HFFc6 (cell line): ENCODE results near the gene IST1. TPM values are rescaled to one million over a fixed set of nuclear protein-coding genes. Genes with fewer than 3 reads are reported as not detected.

Experiments
- DNase-seq: peaks from one replicate; pipeline ENCODE4 v3.0.0-alpha.2; 2018
- H3K27ac Mint-ChIP-seq: 2 replicates; pipeline ENCODE4 v1.8.0; 2020; ENCODE audit warnings: mild to moderate bottlenecking, mixed read lengths
- H3K27me3 Mint-ChIP-seq: 2 replicates; pipeline ENCODE4 v1.8.0; 2021; ENCODE audit warnings: mild to moderate bottlenecking, moderate library complexity, mixed read lengths; ENCODE audit not compliant: insufficient read depth
- H3K36me3 Mint-ChIP-seq: 2 replicates; pipeline ENCODE4 v1.8.0; 2021; ENCODE audit warnings: low read depth, mixed read lengths
- H3K4me1 Mint-ChIP-seq: 2 replicates; pipeline ENCODE4 v1.8.0; 2020; ENCODE audit warnings: low read depth, mixed read lengths
- H3K4me3 Mint-ChIP-seq: 2 replicates; pipeline ENCODE4 v1.8.0; 2020; ENCODE audit warnings: mild to moderate bottlenecking, moderate library complexity, mixed read lengths
- H3K9me3 Mint-ChIP-seq: 2 replicates; pipeline ENCODE4 v1.8.0; 2020; ENCODE audit warnings: mild to moderate bottlenecking, mixed read lengths
- CTCF ChIP-seq: fragments of 200-600 bp; sonication (generic); IDR thresholded peaks from 2 replicates; pipeline ENCODE4 v1.5.0; 2021; ENCODE audit warnings: antibody characterized with exemption, mild to moderate bottlenecking
- total RNA-seq, 6 experiments: library from RNA; stranded (reverse); fragmentation: NEBNext Ultra II Directional; extraction: Animal tissue kit (Norgen Biotek cat#: 25700); gene quantifications; 2 replicates in 1 of 6; 3 replicates in 5 of 6; pipeline ENCODE4 v1.2.3, GENCODE V29; 2021

IST1 gene
- total RNA-seq, 6 experiments from 2014 or later = 113 to 136 (median 125) TPM

- Mint-ChIP-seq H3K27ac (peak overlapping the region; percentile 52), H3K27me3 (no peaks in the 10 kb centered on the region; the same call in 1 of the 2 replicates), H3K4me3 (peak overlapping the region; percentile 84), H3K36me3 (no peaks in the 10 kb centered on the region), H3K9me3 (no peaks in the 10 kb centered on the region), H3K4me1 (peaks cover 25% of the 10 kb centered on the region)
- peak; percentile 95 for TF ChIP-seq CTCF
- peak; percentile 66 for DNase-seq
Observed at GRCh38 chr16:71882505-71883167, 12.7 kb upstream of the IST1 start.

- no peaks in the 10 kb centered on the region for H3K36me3 Mint-ChIP-seq
- no peak for DNase-seq
- H3K4me1 Mint-ChIP-seq = peaks cover 25% of the 10 kb centered on the region
- no peak for TF ChIP-seq CTCF
- peak overlapping the region; percentile 84 for H3K4me3 Mint-ChIP-seq
- H3K27me3 Mint-ChIP-seq = no peaks in the 10 kb centered on the region
- peak overlapping the region; percentile 52 for H3K27ac Mint-ChIP-seq
- no peaks in the 10 kb centered on the region for H3K9me3 Mint-ChIP-seq
Observed at GRCh38 chr16:71883168-71883848, 12.0 kb upstream of the IST1 start.

- no peaks in the 10 kb centered on the region; the same call in 1 of the 2 replicates for H3K27me3 Mint-ChIP-seq
- peaks cover 25% of the 10 kb centered on the region for H3K4me1 Mint-ChIP-seq
- peak; percentile 27 for DNase-seq
- peak; percentile 78 for TF ChIP-seq CTCF
- no peaks in the 10 kb centered on the region for H3K9me3 Mint-ChIP-seq
- peak within 1 kb of the TSS; percentile 85 for H3K27ac Mint-ChIP-seq
- H3K4me3 Mint-ChIP-seq = peak within 1 kb of the TSS; percentile 95
- no peaks in the 10 kb centered on the region for H3K36me3 Mint-ChIP-seq
Observed at GRCh38 chr16:71883849-71884638, 11.3 kb upstream of the IST1 start, which contains the start of gene ZNF821. TSS of gene ZNF821 (minus strand) at chr16:71884182. CDS start at chr16:71879946, 4,236 bp downstream.

- no peak for DNase-seq
- no peaks in the 10 kb centered on the region for H3K36me3 Mint-ChIP-seq
- peak overlapping the region; percentile 95 for H3K4me3 Mint-ChIP-seq
- TF ChIP-seq CTCF = no peak
- no peaks in the 10 kb centered on the region; the same call in 1 of the 2 replicates for H3K27me3 Mint-ChIP-seq
- H3K4me1 Mint-ChIP-seq = peaks cover 25% of the 10 kb centered on the region
- peak overlapping the region; percentile 52; the same call in 1 of the 2 replicates for H3K27ac Mint-ChIP-seq
- H3K9me3 Mint-ChIP-seq = no peaks in the 10 kb centered on the region
Observed at GRCh38 chr16:71885261-71885650, 10.1 kb upstream of the IST1 start.

GRCh38 chr16:71889147-71889546, 6.2 kb upstream of the IST1 start:
- H3K36me3 Mint-ChIP-seq = no peaks in the 10 kb centered on the region
- no peak overlapping the region for H3K27ac Mint-ChIP-seq
- no peaks in the 10 kb centered on the region for H3K9me3 Mint-ChIP-seq

More at GRCh38 chr16:71889147-71889546, 6.2 kb upstream of the IST1 start:
- H3K27me3 Mint-ChIP-seq = no peaks in the 10 kb centered on the region; the same call in none of the 2 replicates
- H3K4me3 Mint-ChIP-seq = no peak overlapping the region
- peaks cover 18% of the 10 kb centered on the region for H3K4me1 Mint-ChIP-seq
- no peak for DNase-seq
- no peak for TF ChIP-seq CTCF
